ENCODE measurements around the gene SLC9A8.
"Not testable (repeated sequence)": the region's sequence is repeated elsewhere in the genome, so short reads cannot be mapped to it uniquely, and the experiment has no call there.

Gene SLC9A8

DNA sequence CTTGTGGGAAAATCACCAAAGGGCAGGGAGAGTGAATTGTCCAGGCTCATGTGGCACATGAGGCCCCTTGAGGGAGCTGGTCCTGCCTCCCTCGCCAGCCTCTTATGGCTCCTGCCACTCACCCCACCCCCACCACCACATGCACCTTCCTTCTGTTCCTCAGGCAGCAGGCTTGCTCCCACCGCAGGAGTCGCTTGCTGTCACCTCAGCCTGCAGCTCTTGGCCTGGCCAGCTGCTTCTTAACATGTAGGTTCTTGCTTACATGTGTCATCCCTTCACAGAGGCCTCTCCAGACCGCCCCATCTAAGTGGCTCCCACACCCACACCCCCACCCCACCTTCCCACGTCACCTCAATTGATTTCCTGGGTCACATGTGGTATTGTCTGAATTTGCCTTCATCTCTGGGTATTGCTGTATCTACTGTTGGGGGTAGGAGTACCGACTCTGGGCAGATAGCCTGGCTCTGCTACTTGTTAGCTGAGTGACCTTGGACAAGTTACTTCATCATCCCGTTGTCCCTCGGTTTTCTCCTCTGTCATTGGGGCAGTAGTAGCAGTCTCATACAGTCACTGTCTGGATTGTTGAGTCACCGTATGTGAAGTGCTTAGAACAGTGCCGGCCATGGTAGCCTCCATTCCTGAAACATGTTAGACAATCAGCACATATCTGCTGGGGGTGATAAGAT is 41.7 kb downstream of the SLC9A8 start:
- Histone ChIP-seq H3K36me3 (ENCODE audit: insufficient read depth, low read length) (no peaks in the 10 kb centered on the region), H3K9me3 (ENCODE audit: insufficient read depth, low read depth, low read length) (no peaks in the 10 kb centered on the region), H3K27me3 (ENCODE audit: insufficient read depth, low read length) (no peaks in the 10 kb centered on the region), H3K9ac (ENCODE audit: low read depth, low read length) (no peak overlapping the region), H3K4me1 (ENCODE audit: insufficient read depth, low read length) (peaks cover 14% of the 10 kb centered on the region), H3K4me3 (ENCODE audit: low read length) (no peak overlapping the region), H3K27ac (ENCODE audit: low read depth, low read length) (no peak overlapping the region)
- WGBS = 88% methylated on average over 10 of the region's 10 CpGs

DNA sequence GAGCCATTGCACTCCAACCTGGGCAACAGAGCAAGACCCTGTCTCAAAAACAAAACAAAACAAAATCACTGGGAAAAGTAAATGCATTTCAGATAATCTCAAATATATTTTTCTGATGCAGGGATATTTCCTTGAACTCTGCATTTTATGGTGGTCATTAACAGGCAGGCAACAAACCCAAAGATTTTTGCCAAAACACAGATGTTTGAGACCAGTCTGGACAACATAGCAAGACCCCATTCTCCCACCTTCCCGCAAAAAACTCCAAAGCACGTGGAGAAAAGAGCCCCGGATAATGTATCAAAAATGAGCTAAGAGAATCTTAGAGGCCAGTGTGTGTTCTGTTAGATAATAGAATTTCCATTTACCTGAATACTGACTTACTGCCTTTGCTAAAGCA is 44.3 kb downstream of the SLC9A8 start:
- Histone ChIP-seq H3K9ac (ENCODE audit: low read depth, low read length) (no peak overlapping the region), H3K4me1 (ENCODE audit: insufficient read depth, low read length) (peaks cover 2% of the 10 kb centered on the region), H3K27ac (ENCODE audit: low read depth, low read length) (no peak overlapping the region), H3K9me3 (ENCODE audit: insufficient read depth, low read depth, low read length) (no peaks in the 10 kb centered on the region), H3K4me3 (ENCODE audit: low read length) (no peak overlapping the region), H3K27me3 (ENCODE audit: insufficient read depth, low read length) (no peaks in the 10 kb centered on the region), H3K36me3 (ENCODE audit: insufficient read depth, low read length) (no peaks in the 10 kb centered on the region)
- 90% methylated on average over 3 of the region's 3 CpGs for WGBS

DNA sequence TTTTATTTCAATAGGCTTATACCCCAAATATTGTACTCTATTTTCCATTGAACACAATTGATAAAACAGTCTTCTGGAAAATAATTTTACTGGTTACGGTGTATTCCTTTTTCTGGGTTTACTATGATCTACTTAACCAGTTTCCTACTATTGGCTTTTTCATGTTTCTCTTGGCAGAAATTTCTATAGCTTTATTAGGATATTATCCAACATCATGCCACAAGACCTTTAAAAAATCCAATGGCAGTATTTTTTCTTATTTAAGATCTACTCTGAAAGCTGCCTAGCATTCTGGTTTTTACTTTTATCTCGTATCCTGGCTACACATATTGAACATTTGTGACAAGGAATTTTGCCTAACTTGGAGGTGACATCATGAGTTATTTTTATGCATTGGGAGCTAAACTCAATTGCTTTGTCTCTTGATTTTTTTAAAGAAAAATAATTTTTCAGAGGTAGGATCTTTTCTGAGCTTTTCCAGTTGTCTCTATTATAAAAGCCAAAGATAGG is 45.5 kb downstream of the SLC9A8 start:
- no peak overlapping the region for H3K9ac ChIP-seq (ENCODE audit: low read depth, low read length)
- H3K4me3 ChIP-seq (ENCODE audit: low read length) = no peak overlapping the region
- 100% methylated on average over 2 of the region's 2 CpGs for WGBS
- no peaks in the 10 kb centered on the region for H3K36me3 ChIP-seq (ENCODE audit: insufficient read depth, low read length)
- peaks cover 2% of the 10 kb centered on the region for H3K4me1 ChIP-seq (ENCODE audit: insufficient read depth, low read length)
- no peaks in the 10 kb centered on the region for H3K27me3 ChIP-seq (ENCODE audit: insufficient read depth, low read length)
- H3K27ac ChIP-seq (ENCODE audit: low read depth, low read length) = no peak overlapping the region
- no peaks in the 10 kb centered on the region for H3K9me3 ChIP-seq (ENCODE audit: insufficient read depth, low read depth, low read length)

GRCh38 chr20:49859011-49859410 is 46.4 kb downstream of the SLC9A8 start:
- no peak overlapping the region for H3K27ac ChIP-seq (ENCODE audit: low read depth, low read length)
- H3K27me3 ChIP-seq (ENCODE audit: insufficient read depth, low read length) = no peaks in the 10 kb centered on the region
- no peaks in the 10 kb centered on the region for H3K9me3 ChIP-seq (ENCODE audit: insufficient read depth, low read depth, low read length)
- no peak overlapping the region for H3K4me3 ChIP-seq (ENCODE audit: low read length)
- no peaks in the 10 kb centered on the region for H3K36me3 ChIP-seq (ENCODE audit: insufficient read depth, low read length)
- H3K9ac ChIP-seq (ENCODE audit: low read depth, low read length) = no peak overlapping the region
- WGBS = 94% methylated on average over 6 of the region's 6 CpGs
- no peaks in the 10 kb centered on the region; the same call in 1 of the 2 replicates for H3K4me1 ChIP-seq (ENCODE audit: insufficient read depth, low read length)

GRCh38 chr20:49859807-49860206 is 47.2 kb downstream of the SLC9A8 start:
- Histone ChIP-seq H3K27me3 (ENCODE audit: insufficient read depth, low read length) (no peaks in the 10 kb centered on the region), H3K9me3 (ENCODE audit: insufficient read depth, low read depth, low read length) (no peaks in the 10 kb centered on the region), H3K4me1 (ENCODE audit: insufficient read depth, low read length) (no peaks in the 10 kb centered on the region), H3K36me3 (ENCODE audit: insufficient read depth, low read length) (0 out of 2 replicates have a peak, but pooled peaks cover 2% of the 10 kb centered on the region), H3K27ac (ENCODE audit: low read depth, low read length) (no peak overlapping the region), H3K4me3 (ENCODE audit: low read length) (no peak overlapping the region), H3K9ac (ENCODE audit: low read depth, low read length) (no peak overlapping the region)

DNA sequence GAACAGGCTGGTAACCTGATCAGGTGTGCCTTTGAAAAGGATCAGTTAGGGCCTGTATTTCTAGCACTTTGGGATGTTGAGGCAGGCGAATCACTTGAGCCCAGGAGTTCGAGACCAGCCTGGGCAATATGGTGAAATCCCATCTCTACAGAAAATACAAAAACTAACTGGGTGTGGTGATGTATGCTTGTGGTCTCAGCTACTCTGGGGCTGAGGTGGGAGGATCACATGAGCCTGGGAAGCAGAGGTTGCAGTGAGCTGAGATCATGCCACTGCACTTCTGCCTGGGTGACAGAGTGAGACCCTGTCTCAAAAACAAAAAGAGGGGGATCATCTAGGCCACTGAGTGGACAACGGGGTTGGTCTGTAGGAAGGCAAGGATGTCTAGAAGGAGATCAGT is 48.6 kb downstream of the SLC9A8 start:
- H3K9me3 ChIP-seq (ENCODE audit: insufficient read depth, low read depth, low read length); H3K4me3 ChIP-seq (ENCODE audit: low read length); H3K27ac ChIP-seq (ENCODE audit: low read depth, low read length); H3K27me3 ChIP-seq (ENCODE audit: insufficient read depth, low read length); H3K36me3 ChIP-seq (ENCODE audit: insufficient read depth, low read length); H3K9ac ChIP-seq (ENCODE audit: low read depth, low read length); H3K4me1 ChIP-seq (ENCODE audit: insufficient read depth, low read length): not testable (repeated sequence)
- WGBS = 94% methylated on average over 2 of the region's 3 CpGs

GRCh38 chr20:49862607-49863200 is 50.1 kb downstream of the SLC9A8 start:
- Histone ChIP-seq H3K27ac (ENCODE audit: low read depth, low read length) (no peak overlapping the region), H3K4me1 (ENCODE audit: insufficient read depth, low read length) (peaks cover 12% of the 10 kb centered on the region), H3K36me3 (ENCODE audit: insufficient read depth, low read length) (0 out of 2 replicates have a peak, but pooled peaks cover 6% of the 10 kb centered on the region), H3K27me3 (ENCODE audit: insufficient read depth, low read length) (no peaks in the 10 kb centered on the region), H3K9ac (ENCODE audit: low read depth, low read length) (no peak overlapping the region), H3K9me3 (ENCODE audit: insufficient read depth, low read depth, low read length) (no peaks in the 10 kb centered on the region), H3K4me3 (ENCODE audit: low read length) (no peak overlapping the region)
- 93% methylated on average over 6 of the region's 6 CpGs for WGBS

DNA sequence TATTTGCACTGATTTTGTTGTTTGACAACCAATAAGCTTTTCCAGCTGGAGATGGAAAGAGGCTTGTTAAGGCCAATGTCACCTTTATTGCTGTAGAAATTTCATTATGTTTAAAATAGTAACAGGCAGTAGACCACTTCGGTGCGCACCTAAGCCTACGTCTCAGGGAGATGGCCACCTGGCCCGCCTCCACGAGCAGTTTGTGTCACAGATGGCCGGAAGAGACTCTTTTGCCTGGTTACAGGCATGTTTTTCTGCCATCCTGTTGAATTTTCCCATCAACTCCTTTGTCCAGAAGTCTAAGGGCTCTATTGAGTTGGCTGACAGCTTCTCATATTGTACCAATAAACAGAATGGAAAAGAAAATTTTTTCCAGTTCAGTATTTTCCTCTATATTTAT is 51.0 kb downstream of the SLC9A8 start:
- no peaks in the 10 kb centered on the region for H3K27me3 ChIP-seq (ENCODE audit: insufficient read depth, low read length)
- H3K36me3 ChIP-seq (ENCODE audit: insufficient read depth, low read length) = 0 out of 2 replicates have a peak, but pooled peaks cover 6% of the 10 kb centered on the region
- H3K4me1 ChIP-seq (ENCODE audit: insufficient read depth, low read length) = peaks cover 16% of the 10 kb centered on the region
- no peak overlapping the region for H3K9ac ChIP-seq (ENCODE audit: low read depth, low read length)
- H3K27ac ChIP-seq (ENCODE audit: low read depth, low read length) = no peak overlapping the region
- no peaks in the 10 kb centered on the region for H3K9me3 ChIP-seq (ENCODE audit: insufficient read depth, low read depth, low read length)
- H3K4me3 ChIP-seq (ENCODE audit: low read length) = no peak overlapping the region
- WGBS = 98% methylated on average over 6 of the region's 6 CpGs

DNA sequence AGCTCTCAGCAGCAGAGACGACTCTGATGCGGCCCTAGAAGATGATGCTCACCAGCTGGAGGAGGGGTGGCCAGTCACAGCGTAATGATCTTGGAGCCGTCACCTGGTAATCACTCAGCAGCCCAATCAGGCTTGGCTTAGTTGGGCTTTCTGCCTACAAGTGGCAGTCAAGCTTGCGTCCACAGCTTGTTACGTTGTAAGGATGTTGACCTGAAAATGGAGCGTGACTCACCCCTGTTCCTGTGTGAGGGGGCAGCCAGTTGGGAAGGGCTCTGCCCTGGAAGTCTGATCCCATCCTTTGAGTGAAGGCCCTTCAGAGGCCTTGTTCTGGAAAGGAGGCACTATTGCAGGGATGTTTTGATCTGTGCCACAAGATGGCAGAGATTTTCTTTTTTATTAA is 52.9 kb downstream of the SLC9A8 start:
- Histone ChIP-seq H3K27me3 (ENCODE audit: insufficient read depth, low read length) (no peaks in the 10 kb centered on the region), H3K9me3 (ENCODE audit: insufficient read depth, low read depth, low read length) (no peaks in the 10 kb centered on the region), H3K36me3 (ENCODE audit: insufficient read depth, low read length) (0 out of 2 replicates have a peak, but pooled peaks cover 6% of the 10 kb centered on the region), H3K27ac (ENCODE audit: low read depth, low read length) (no peak overlapping the region), H3K9ac (ENCODE audit: low read depth, low read length) (no peak overlapping the region), H3K4me1 (ENCODE audit: insufficient read depth, low read length) (peaks cover 16% of the 10 kb centered on the region), H3K4me3 (ENCODE audit: low read length) (no peak overlapping the region)
- WGBS = 90% methylated on average over 7 of the region's 7 CpGs

- peaks cover 16% of the 10 kb centered on the region for H3K4me1 ChIP-seq (ENCODE audit: insufficient read depth, low read length)
- no peak overlapping the region for H3K4me3 ChIP-seq (ENCODE audit: low read length)
- H3K27ac ChIP-seq (ENCODE audit: low read depth, low read length) = no peak overlapping the region
- no peaks in the 10 kb centered on the region for H3K9me3 ChIP-seq (ENCODE audit: insufficient read depth, low read depth, low read length)
- 0 out of 2 replicates have a peak, but pooled peaks cover 6% of the 10 kb centered on the region for H3K36me3 ChIP-seq (ENCODE audit: insufficient read depth, low read length)
- no peak overlapping the region for H3K9ac ChIP-seq (ENCODE audit: low read depth, low read length)
- WGBS = 96% methylated on average over 7 of the region's 8 CpGs
- H3K27me3 ChIP-seq (ENCODE audit: insufficient read depth, low read length) = no peaks in the 10 kb centered on the region
Observed at GRCh38 chr20:49866051-49866450, 53.4 kb downstream of the SLC9A8 start.

GRCh38 chr20:49867453-49868215 is 55.0 kb downstream of the SLC9A8 start:
- Histone ChIP-seq H3K27me3 (ENCODE audit: insufficient read depth, low read length) (no peaks in the 10 kb centered on the region), H3K36me3 (ENCODE audit: insufficient read depth, low read length) (0 out of 2 replicates have a peak, but pooled peaks cover 6% of the 10 kb centered on the region), H3K4me1 (ENCODE audit: insufficient read depth, low read length) (peaks cover 21% of the 10 kb centered on the region), H3K9ac (ENCODE audit: low read depth, low read length) (no peak overlapping the region), H3K9me3 (ENCODE audit: insufficient read depth, low read depth, low read length) (no peaks in the 10 kb centered on the region), H3K4me3 (ENCODE audit: low read length) (no peak overlapping the region), H3K27ac (ENCODE audit: low read depth, low read length) (no peak overlapping the region)
- 75% methylated on average over 9 of the region's 9 CpGs for WGBS

Data from HUES64 (cell line).